ENCODE measurements around the gene TPK1. TPM values are rescaled to one million over a fixed set of nuclear protein-coding genes. Genes with fewer than 3 reads are reported as not detected.

The TPK1 gene
- total RNA-seq, 1 donor from 2014 or later: 2.2 TPM

DNA sequence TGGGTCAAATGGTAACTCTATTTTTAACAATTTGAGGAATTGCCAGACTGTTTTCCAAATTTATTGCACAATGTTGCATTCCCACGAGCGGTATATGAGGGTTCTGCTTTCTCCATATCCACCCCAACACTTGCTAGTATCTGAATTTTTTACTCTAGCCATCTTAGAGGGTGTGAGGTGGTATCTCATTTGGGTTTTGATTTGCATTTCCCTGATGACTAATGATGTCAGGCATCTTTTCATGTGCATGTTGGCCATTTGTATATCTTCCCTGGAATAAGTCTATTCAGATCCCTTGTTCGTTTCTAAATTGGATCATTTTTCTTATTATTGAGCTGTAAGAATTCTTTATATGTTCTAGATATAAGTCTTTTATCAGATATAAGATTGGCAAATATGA lies 97.7 kb downstream of the TPK1 start:
- no peaks in the 10 kb centered on the region for H3K36me3 Mint-ChIP-seq (ENCODE audit: insufficient read depth)
- TF ChIP-seq CTCF (IDR thresholded peaks at IDR 0.05; ENCODE audit: unreplicated experiment): no peak
- no peak for DNase-seq (ENCODE audit: low spot score, unreplicated experiment)
- H3K27me3 Mint-ChIP-seq: no peaks in the 10 kb centered on the region
- H3K9me3 Mint-ChIP-seq (ENCODE audit: low read depth): no peaks in the 10 kb centered on the region
- no peaks in the 10 kb centered on the region for H3K4me1 Mint-ChIP-seq (ENCODE audit: low read depth)
- no peak overlapping the region for H3K4me3 Mint-ChIP-seq (ENCODE audit: low read depth)
- H3K27ac Mint-ChIP-seq: no peak overlapping the region

- no peaks in the 10 kb centered on the region for H3K36me3 Mint-ChIP-seq (ENCODE audit: insufficient read depth)
- no peaks in the 10 kb centered on the region for H3K9me3 Mint-ChIP-seq (ENCODE audit: low read depth)
- TF ChIP-seq CTCF (IDR thresholded peaks at IDR 0.05; ENCODE audit: unreplicated experiment): no peak
- no peak for DNase-seq (ENCODE audit: low spot score, unreplicated experiment)
- no peaks in the 10 kb centered on the region for H3K4me1 Mint-ChIP-seq (ENCODE audit: low read depth)
- H3K4me3 Mint-ChIP-seq (ENCODE audit: low read depth): no peak overlapping the region
- no peaks in the 10 kb centered on the region for H3K27me3 Mint-ChIP-seq
- H3K27ac Mint-ChIP-seq: no peak overlapping the region
Measured at GRCh38 chr7:144736880-144737493, 98.9 kb downstream of the TPK1 start.

DNA sequence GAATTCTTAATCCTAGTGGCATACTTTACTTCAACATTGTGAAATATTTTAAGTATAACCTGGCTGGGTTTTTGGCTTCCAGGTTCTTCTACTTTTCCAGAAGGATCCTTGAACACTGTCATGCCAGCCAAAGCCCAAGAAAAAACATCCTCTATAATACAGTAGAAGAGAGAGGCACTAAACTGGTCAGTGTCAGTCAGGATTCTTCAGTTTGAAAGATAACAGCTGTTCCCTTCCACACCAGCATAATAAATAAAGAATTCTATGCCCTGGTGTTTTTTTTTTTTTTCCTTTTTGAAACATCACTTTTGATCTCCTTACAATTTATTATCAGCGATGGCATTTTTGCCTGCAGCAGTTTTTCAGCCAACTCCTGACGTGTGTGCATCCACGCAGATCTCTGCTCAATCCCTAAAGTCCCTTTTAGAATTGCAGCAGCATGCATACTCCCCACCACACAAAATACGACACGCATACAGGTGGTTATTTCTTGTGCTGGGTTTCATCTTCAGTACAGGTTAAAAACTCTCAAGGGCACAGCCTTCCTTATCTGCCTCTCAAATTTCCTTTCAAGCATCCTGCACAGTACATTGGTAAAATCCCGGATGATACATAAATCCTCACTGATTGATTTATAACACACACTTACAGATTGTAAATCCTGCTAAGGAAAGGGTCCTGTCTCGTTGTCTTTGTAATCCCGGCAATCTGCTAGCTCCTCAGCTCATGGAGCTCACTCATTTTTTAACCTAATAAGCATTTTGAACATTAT lies 100.2 kb downstream of the TPK1 start:
- Mint-ChIP-seq H3K27me3 (no peaks in the 10 kb centered on the region), H3K36me3 (ENCODE audit: insufficient read depth) (no peaks in the 10 kb centered on the region), H3K9me3 (ENCODE audit: low read depth) (no peaks in the 10 kb centered on the region), H3K4me1 (ENCODE audit: low read depth) (no peaks in the 10 kb centered on the region), H3K27ac (no peak overlapping the region), H3K4me3 (ENCODE audit: low read depth) (no peak overlapping the region)
- no peak for TF ChIP-seq CTCF (IDR thresholded peaks at IDR 0.05; ENCODE audit: unreplicated experiment)
- no peak for DNase-seq (ENCODE audit: low spot score, unreplicated experiment)

DNA sequence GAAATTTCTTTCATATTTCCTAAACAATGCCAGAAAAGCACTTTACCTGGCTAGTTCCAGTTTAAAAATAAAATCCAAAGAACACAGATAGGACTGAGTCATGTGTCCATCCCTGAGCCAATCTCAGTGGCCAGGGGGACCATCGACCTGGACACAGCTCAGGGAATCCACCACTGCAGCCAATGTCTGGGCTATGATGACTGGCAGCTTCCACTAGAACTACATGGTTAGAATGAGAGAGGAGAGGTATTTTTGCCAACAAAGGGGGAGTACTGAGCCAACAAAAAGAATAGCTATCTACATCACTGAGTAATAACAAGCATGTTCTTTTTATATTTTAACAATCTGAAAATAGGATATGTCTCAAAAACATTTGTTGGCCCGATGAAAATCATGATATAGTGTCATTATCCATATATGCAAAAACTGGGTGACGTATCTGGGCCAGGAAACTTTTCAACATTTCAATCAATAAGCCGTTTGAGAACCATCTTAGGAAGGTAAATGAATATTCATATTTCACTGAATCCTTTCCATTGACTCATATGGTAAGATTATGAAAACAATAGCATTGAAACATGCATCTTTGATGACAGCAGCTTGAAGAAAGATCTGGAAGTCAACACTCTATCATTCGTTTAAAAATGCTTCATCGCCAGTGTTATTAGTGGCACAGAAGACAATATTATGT lies 104.0 kb downstream of the TPK1 start:
- peaks cover 3% of the 10 kb centered on the region for H3K9me3 Mint-ChIP-seq (ENCODE audit: low read depth)
- no peak for TF ChIP-seq CTCF (IDR thresholded peaks at IDR 0.05; ENCODE audit: unreplicated experiment)
- no peak overlapping the region for H3K4me3 Mint-ChIP-seq (ENCODE audit: low read depth)
- H3K27me3 Mint-ChIP-seq: no peaks in the 10 kb centered on the region
- no peaks in the 10 kb centered on the region for H3K36me3 Mint-ChIP-seq (ENCODE audit: insufficient read depth)
- DNase-seq (ENCODE audit: low spot score, unreplicated experiment): no peak
- no peak overlapping the region for H3K27ac Mint-ChIP-seq
- H3K4me1 Mint-ChIP-seq (ENCODE audit: low read depth): no peaks in the 10 kb centered on the region

DNA sequence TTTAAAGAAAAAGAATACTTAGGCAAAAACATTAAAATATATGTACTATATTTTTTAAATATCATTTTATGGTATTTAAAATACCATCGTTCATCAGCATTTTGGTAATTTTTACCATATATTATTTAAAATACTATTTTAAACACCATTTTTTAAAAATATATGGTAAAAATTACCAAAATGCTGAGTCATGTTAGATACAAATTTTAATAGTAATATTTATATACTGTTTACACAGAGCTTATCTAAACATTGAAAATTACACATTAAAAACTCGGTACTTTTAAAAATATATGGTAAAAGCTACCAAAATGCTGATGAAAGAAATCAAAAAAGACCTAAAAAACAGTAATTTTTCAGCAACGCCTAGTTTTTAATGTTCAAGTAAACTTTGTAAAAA lies 105.6 kb downstream of the TPK1 start:
- Mint-ChIP-seq H3K36me3 (ENCODE audit: insufficient read depth) (no peaks in the 10 kb centered on the region), H3K9me3 (ENCODE audit: low read depth) (peaks cover 3% of the 10 kb centered on the region), H3K27me3 (no peaks in the 10 kb centered on the region), H3K27ac (no peak overlapping the region), H3K4me3 (ENCODE audit: low read depth) (no peak overlapping the region), H3K4me1 (ENCODE audit: low read depth) (no peaks in the 10 kb centered on the region)
- no peak for DNase-seq (ENCODE audit: low spot score, unreplicated experiment)
- no peak for TF ChIP-seq CTCF (IDR thresholded peaks at IDR 0.05; ENCODE audit: unreplicated experiment)
